Activated T-cell treated with anti-CD3 and anti-CD28 coated beads, Interleukin-2, amount 50 U/mL, for 4 hours (primary cell): ENCODE results near the gene MUS81. TPM values are rescaled to one million over a fixed set of nuclear protein-coding genes. Genes with fewer than 3 reads are reported as not detected.

Experiments
- ATAC-seq, 2 donors: fragments of 200-7000 bp; cut with Tn5 transposase; one replicate each; pipeline ENCODE4 v1.10.0; 2021
- DNase-seq: peaks from one replicate; pipeline ENCODE4 v3.0.0-alpha.2; 2020
- H3K27me3 Mint-ChIP-seq: one replicate; pipeline ENCODE4 v1.8.0; 2021; ENCODE audit warnings: low read depth, mixed read lengths
- H3K36me3 Mint-ChIP-seq: one replicate; pipeline ENCODE4 v1.8.0; 2022; ENCODE audit warnings: mixed read lengths; ENCODE audit not compliant: insufficient read depth
- H3K4me1 Mint-ChIP-seq: one replicate; pipeline ENCODE4 v1.8.0; 2021; ENCODE audit warnings: low read depth, mixed read lengths
- H3K4me3 Mint-ChIP-seq: one replicate; pipeline ENCODE4 v1.8.0; 2021; ENCODE audit warnings: mild to moderate bottlenecking, moderate library complexity, mixed read lengths
- H3K9me3 Mint-ChIP-seq: one replicate; pipeline ENCODE4 v1.8.0; 2021; ENCODE audit warnings: mixed read lengths
- total RNA-seq, 3 donors: library from RNA; stranded (reverse); gene quantifications; one replicate each; pipeline ENCODE4 v1.2.1, GENCODE V29; 2021

MUS81 gene
- total RNA-seq, 3 donors from 2014 or later: 60.8 to 72.9 (median 60.8) TPM

DNA sequence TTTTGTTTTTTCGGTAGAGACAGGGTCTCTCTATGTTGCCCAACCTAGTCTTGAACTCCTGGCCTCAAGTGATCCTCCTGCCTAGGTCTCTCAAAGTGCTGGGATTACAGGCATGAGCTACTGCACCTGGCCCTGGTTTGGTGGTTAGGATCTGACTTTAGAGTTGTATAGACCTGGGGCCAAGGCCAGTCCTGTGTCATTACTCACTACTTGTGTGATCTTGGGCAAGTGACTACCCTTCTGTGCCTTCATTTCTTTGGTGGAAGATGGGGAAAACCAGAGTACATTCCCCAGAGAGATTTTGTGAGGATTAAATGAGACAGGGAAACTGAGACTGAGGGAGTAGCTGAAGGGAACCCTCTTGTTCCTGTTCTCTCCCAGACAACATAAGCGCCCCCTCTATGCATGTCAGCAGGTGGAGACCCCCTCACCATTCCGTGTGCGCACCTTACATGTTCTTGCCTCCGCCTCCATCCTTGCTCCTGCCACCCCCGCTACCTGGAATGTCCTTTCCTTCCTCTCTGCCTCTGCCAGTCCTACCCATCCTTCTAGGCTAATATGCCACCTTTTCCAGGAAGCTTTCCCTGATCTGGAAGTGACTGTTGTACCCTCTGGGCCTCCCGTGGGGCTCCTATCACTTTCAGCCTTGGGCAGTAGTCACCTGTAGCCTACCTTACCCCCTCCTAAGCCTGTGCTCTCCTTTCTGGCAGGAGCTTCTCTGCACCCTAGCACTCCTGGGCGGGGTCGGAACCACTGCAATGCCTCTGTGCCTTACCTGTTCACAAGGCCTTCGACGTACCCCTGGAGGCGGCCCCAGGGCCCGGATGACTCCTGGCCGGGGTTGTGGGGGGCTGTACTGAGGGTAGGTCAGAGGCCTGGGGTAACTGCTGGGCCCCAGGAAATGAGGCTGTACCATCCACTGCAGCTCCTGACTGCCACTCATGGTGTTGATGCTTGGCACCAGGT is 36.1 kb downstream of the MUS81 start:
- Mint-ChIP-seq H3K9me3 (no peaks in the 10 kb centered on the region), H3K27me3 (no peaks in the 10 kb centered on the region), H3K4me3 (peak overlapping the region; percentile 40), H3K36me3 (peaks cover 38% of the 10 kb centered on the region), H3K4me1 (peaks cover 56% of the 10 kb centered on the region)
- DNase-seq (no peak), ATAC-seq (no peak)

DNA sequence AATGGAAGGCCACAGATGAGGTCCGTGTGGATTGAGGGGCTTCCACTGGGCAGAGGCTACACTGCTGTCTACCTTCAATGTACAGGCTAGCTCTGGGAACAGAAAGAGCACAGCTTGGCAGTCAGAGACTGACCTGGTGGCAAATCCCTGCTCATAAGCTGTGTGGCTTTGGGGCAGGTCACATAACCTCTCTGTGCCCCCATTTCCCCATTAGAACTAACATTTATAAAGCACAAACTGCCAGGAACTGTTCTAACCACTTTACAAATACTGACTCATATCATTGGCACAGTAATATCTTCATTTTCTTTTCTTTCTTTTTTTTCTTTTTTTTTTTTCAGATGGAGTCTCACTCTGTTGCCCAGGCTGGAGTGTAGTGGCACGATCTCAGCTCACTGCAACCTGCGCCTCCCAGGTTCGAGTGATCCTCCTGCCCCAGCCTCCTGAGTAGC is 36.8 kb downstream of the MUS81 start:
- H3K9me3 Mint-ChIP-seq: no peaks in the 10 kb centered on the region
- DNase-seq: no peak
- H3K4me3 Mint-ChIP-seq: peak overlapping the region; percentile 63
- no peaks in the 10 kb centered on the region for H3K27me3 Mint-ChIP-seq
- ATAC-seq: no peak
- H3K36me3 Mint-ChIP-seq: peaks cover 38% of the 10 kb centered on the region
- H3K4me1 Mint-ChIP-seq: peaks cover 57% of the 10 kb centered on the region

DNA sequence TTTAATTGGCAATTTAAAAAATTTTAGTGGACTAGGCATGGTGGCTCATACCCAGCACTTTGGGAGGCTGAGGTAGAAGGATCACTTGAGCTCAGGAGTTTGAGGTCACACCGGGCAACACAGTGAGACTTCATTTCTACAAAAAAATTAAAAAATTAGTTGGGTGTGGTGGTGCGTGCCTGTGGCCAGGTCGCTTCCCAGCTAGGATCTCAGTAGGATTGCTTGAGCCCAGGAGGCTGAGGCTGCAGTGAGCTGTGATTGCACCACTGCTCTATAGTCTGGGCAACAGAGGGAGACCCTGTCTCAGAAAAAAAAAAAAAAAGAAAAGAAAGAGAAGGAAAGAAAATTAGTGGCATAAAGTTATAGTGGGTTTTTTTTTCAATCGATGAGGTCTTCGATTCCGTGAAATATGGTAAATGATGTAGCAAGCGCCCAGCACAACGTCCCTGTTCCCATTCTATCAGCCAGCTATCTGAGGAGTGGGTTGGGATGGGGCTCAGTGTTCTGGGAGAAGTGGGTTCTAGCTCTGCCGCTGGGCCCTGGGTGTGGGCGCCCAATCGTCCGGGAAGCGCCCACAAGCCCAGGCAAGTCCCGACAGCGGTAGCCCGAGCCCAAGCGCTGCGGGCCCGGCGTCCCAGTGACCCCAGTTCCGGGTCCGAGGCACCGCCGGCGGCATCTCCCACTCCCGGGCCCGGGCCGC is 38.6 kb downstream of the MUS81 start:
- DNase-seq: no peak
- Mint-ChIP-seq H3K4me3 (peak overlapping the region; percentile 91), H3K9me3 (no peaks in the 10 kb centered on the region), H3K4me1 (peaks cover 42% of the 10 kb centered on the region), H3K36me3 (peaks cover 28% of the 10 kb centered on the region), H3K27me3 (no peaks in the 10 kb centered on the region)
- no peak for ATAC-seq

DNA sequence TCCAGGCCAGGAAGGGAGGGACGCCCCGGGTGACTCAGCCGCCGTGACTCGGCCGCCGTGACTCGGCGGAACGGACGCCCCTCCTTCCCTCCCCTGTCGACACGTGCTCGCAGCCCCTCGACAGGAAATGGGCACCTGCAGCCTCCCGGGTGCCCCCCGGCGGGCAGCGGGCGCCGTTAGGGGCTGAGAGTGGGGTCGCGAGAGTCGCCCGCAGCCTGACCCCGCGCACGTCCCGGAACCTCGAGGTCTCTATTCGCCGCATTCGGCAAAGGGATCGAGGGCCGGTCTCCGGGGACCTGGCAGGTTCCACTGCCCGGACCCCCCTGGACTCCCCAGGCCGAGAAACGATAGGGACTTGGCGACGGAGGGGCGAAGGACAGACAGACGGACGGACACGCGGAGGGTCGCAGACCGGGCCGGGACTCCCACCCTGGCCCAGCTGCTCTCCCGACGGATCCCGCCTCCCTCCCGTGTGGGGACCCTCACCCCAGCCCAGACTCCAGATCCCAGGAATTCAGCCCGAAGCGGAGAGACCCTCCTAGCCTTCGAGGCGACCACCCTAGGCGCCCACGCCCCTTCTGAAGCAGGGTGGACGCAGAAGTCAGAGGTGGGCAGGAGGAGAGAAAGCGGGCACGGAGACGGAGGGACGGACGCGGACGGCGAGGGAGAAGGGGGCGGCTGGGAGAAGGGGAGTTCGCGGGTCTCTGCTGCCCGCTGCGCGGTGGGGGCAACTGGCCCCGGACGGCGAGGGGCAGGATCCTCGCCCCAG is 39.3 kb downstream of the MUS81 start:
- Mint-ChIP-seq H3K4me3 (peak overlapping the region; percentile 91), H3K36me3 (peaks cover 24% of the 10 kb centered on the region), H3K4me1 (peaks cover 36% of the 10 kb centered on the region), H3K9me3 (no peaks in the 10 kb centered on the region), H3K27me3 (peaks cover 2% of the 10 kb centered on the region)
- peak; percentile 57 to 58 for ATAC-seq
- DNase-seq: peak; percentile 75

DNA sequence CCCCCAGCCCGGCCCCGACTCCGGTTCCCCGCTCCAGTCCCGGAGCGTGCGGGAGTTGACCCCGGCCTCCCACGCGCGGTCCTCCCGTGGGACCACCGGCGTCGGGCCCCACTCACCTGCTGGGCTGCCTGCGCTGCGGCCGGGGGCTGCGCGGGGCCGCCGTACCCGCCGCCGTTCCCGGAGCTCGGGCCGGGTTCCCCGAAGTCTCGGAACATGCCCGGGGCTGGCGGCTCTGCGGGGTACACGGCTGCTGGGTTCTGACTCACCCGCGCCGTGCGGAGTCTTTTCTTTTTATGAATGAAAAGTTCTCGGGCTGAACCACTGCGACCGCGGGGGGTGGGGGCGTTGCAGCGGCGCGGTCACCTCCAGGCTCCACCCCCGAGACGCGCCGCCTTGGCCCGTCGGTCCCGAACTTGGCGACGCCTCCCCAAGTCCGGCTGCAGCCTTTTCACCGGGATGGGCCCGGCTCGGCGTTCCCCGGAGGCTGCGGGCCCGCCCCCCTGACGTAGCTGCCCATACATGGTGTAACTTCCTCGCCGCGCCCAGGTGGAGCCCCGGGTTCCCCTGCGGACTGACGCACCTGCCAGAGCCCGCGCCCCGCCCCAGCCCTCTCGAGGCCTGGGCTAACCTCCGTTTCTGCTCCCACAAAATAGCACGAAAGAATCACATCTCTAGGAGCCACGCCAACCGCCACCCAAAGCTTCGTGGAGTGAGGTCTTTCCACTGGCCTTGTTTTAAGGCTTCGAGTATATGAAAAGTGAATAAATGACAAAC is 40.1 kb downstream of the MUS81 start, which contains the start of gene FOSL1:
TSS of gene FOSL1 (minus strand) at position 264 of the 774 bp plus-strand sequence. CDS start at position 215, 49 bp downstream.
- peaks cover 21% of the 10 kb centered on the region for H3K36me3 Mint-ChIP-seq
- H3K9me3 Mint-ChIP-seq: no peaks in the 10 kb centered on the region
- peak within 1 kb of the TSS; percentile 91 for H3K4me3 Mint-ChIP-seq
- peaks cover 2% of the 10 kb centered on the region for H3K27me3 Mint-ChIP-seq
- DNase-seq (peak; percentile 94), ATAC-seq (peak; percentile 81 to 84)
- peaks cover 33% of the 10 kb centered on the region for H3K4me1 Mint-ChIP-seq

DNA sequence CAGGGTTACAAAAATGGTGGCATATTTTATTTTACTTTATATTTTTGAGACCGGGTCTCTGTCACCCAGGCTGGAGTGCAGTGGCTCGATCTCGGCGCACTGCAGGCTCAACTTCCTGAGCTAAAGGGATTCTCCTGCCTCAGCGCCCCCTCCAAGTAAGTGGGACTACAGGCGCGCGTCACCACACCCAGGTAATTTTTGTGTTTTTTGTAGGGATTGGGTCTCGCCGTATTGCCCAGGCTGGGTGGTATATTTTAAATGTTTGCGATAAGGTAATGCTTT is 40.6 kb downstream of the MUS81 start:
- peaks cover 28% of the 10 kb centered on the region for H3K4me1 Mint-ChIP-seq
- ATAC-seq: no peak

DNA sequence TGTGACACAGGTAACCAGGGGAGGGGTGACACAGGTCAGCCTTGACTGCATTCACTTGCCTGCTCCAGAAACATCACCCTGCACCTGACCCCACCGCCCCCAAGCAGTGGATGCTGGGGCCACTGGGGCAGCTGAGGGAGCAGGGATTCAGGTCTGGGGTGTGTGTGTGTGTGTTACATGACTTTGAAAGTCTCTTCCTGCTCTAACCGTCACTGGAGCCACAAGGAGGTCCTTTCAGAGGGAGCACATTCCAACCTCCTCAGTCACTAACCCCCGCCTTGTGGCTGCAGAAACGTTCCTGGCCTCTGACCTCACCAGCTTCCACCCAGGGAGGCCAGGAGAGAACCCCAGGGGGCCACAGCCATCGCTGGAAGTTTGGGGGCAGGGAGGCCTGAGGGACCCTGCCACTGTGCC is 42.8 kb downstream of the MUS81 start:
- peaks cover 6% of the 10 kb centered on the region for H3K27me3 Mint-ChIP-seq
- H3K36me3 Mint-ChIP-seq: peaks cover 4% of the 10 kb centered on the region
- no peak for DNase-seq
- no peak for ATAC-seq
- no peaks in the 10 kb centered on the region for H3K9me3 Mint-ChIP-seq
- H3K4me1 Mint-ChIP-seq: peaks cover 15% of the 10 kb centered on the region
- H3K4me3 Mint-ChIP-seq: no peak overlapping the region

More for the DNA sequence above, 40.6 kb downstream of the MUS81 start:
- H3K27me3 Mint-ChIP-seq: peaks cover 2% of the 10 kb centered on the region
- no peaks in the 10 kb centered on the region for H3K9me3 Mint-ChIP-seq
- H3K36me3 Mint-ChIP-seq: peaks cover 18% of the 10 kb centered on the region
- no peak for DNase-seq
- peak overlapping the region; percentile 70 for H3K4me3 Mint-ChIP-seq

DNA sequence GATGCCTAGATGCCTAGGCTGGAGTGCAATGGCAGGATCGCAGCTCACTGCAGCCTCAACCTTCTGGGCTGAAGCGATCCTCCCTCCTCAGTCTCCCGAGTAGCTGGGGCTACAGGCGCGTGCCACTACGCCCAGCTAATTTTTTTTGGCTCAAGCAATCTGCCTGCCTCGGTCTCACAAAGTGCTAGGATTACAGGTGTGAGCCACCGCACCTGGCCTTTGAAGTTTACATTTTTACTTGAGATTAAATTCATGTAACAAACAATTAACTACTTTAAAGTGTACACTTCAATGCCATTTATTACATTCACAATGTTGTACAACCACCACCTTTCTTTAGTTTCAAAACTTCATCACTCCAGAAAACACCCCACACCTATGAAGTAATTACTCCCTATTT is 43.5 kb downstream of the MUS81 start:
- Mint-ChIP-seq H3K27me3 (peaks cover 6% of the 10 kb centered on the region), H3K4me1 (peaks cover 11% of the 10 kb centered on the region), H3K9me3 (no peaks in the 10 kb centered on the region), H3K36me3 (peaks cover 3% of the 10 kb centered on the region), H3K4me3 (no peak overlapping the region)
- ATAC-seq (no peak), DNase-seq (no peak)

DNA sequence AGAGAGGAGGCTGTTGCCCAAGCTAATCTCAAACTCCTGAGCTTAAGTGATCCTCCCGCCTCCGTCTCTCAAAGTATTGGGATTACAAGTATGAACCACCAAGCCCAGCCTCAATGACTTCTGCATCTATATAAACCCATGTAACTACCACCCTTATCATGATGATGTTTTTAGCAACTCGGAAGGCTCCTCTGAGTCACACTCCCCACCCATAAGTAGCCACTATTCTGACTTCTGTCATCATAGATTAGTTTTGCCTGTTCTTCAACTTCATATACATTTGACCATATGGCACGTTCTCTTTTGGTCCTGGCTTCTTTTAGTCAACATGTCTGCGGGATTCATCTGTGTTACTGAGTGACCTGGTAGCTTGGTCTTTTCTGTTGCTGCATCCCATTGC is 46.4 kb downstream of the MUS81 start:
- Mint-ChIP-seq H3K9me3 (no peaks in the 10 kb centered on the region), H3K27me3 (peaks cover 16% of the 10 kb centered on the region), H3K4me1 (peaks cover 12% of the 10 kb centered on the region), H3K4me3 (no peak overlapping the region), H3K36me3 (no peaks in the 10 kb centered on the region)
- no peak for DNase-seq
- ATAC-seq: no peak

DNA sequence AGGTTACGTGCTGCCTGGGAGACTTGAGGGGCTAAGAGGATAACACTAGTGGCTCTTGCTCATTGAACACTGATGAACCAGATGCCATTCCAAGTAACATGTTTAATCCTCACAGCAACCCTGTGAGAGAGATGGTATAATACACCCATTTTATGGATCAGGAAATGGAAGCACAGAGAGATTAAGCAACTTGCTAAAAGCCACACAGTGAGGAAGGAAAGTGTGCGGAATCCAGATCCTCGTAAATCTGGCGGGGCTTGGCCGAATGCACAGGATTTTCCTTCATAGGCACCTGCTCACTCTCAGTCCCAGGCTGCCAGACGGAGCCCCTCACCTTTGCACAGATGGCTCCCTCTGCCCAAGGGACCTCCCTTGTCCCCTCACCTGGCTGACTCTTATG is 47.6 kb downstream of the MUS81 start:
- no peaks in the 10 kb centered on the region for H3K36me3 Mint-ChIP-seq
- no peak overlapping the region for H3K4me3 Mint-ChIP-seq
- no peak for ATAC-seq
- H3K4me1 Mint-ChIP-seq: peaks cover 6% of the 10 kb centered on the region
- no peaks in the 10 kb centered on the region for H3K9me3 Mint-ChIP-seq
- H3K27me3 Mint-ChIP-seq: peaks cover 17% of the 10 kb centered on the region
- no peak for DNase-seq

DNA sequence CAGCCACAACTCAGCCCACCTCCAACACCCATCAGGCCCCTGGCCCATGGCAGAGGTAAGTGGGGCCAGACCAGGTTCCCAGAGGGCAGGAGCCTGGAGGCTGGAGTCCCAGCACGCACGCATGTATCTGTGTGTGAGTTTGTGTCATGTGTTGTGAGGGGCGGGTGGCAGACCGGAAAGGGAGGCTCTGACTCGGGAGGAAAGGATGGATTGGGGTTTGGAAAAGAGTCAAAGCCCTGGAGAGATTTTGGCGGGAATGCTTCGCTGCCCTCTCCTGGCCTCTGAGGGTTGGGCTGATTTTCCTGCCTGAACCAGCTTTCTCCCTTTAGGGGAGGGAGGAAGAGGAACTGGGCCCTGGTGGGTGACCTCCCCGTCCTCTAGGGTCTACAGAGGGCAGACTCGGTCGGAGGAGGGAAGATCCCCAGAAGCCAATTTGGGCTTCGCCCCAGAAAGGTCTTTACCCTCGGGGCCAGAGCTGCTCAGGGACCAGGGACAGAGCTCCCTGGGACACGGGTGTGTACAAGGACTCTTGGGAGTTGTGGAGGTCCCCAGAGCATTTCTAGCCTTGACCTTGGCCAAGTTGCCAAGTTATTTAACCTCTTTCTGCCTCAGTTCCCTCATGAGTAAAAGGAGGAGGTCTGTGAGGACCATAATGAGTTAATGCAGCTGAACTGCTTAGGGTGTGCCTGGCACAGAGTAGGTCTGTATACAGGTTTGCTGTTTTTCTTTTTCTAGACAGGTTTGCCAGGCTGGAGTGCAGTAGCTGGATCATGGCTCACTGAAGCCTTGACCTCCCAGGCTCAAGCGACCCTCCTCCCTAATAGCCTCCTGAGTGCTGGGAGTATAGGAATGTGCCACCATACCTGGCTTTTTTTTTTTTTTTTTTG is 51.7 kb downstream of the MUS81 start:
- H3K9me3 Mint-ChIP-seq: no peaks in the 10 kb centered on the region
- no peak overlapping the region for H3K4me3 Mint-ChIP-seq
- ATAC-seq (no peak), DNase-seq (no peak)
- no peaks in the 10 kb centered on the region for H3K36me3 Mint-ChIP-seq
- H3K27me3 Mint-ChIP-seq: peaks cover 12% of the 10 kb centered on the region
- H3K4me1 Mint-ChIP-seq: peaks cover 22% of the 10 kb centered on the region

DNA sequence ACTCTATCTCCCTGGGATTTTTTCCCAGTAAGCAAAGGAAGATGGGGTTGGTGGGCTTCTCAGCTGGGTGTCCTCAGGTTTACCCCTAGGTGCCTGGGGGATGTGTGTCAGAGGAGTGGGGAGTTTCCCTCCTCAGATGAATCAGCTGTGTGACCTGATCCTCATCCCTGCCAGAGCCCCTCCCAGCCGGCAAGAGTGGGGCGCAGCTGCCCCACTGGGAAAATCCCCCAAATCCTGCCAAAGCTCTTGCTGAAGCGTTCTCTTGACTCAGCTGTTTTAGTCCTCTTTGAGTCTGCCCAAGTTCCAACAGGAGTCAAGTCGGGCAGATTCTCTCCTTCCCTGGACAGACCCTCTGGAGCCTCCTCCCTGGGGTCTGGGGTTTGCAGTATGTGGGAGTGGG is 52.6 kb downstream of the MUS81 start:
- no peak for DNase-seq
- no peak for ATAC-seq
- H3K4me3 Mint-ChIP-seq: no peak overlapping the region
- peaks cover 27% of the 10 kb centered on the region for H3K4me1 Mint-ChIP-seq
- peaks cover 11% of the 10 kb centered on the region for H3K27me3 Mint-ChIP-seq
- no peaks in the 10 kb centered on the region for H3K9me3 Mint-ChIP-seq
- no peaks in the 10 kb centered on the region for H3K36me3 Mint-ChIP-seq
